T-helper 17 cell (primary cell): Measurements from ENCODE around the gene MNT. TPM values are rescaled to one million over a fixed set of nuclear protein-coding genes. Genes with fewer than 3 reads are reported as not detected.

Experiments
- ATAC-seq: fragments of 150-1000 bp; cut with Tn5 transposase; 2 replicates; pipeline ENCODE4 v1.10.0; 2021; ENCODE audit warnings: mild to moderate bottlenecking, moderate library complexity
- DNase-seq, 3 donors: peaks; one replicate each; pipeline versions ENCODE4 v3.0.0 to v3.0.0-alpha.2; 2020 to 2021
- H3K9me3 ChIP-seq: one replicate; pipeline ENCODE4 v1.7.0; 2013; ENCODE audit warnings: low read length, mild to moderate bottlenecking; ENCODE audit not compliant: control insufficient read depth, poor library complexity, severe bottlenecking
- H3K27ac Mint-ChIP-seq: one replicate; pipeline ENCODE4 v1.8.0; 2022; ENCODE audit warnings: mild to moderate bottlenecking, moderate library complexity, mixed read lengths
- H3K27me3 Mint-ChIP-seq: one replicate; pipeline ENCODE4 v1.8.0; 2022; ENCODE audit warnings: mixed read lengths
- H3K36me3 Mint-ChIP-seq: one replicate; pipeline ENCODE4 v1.8.0; 2022; ENCODE audit warnings: low read depth, mixed read lengths
- H3K4me1 Mint-ChIP-seq: one replicate; pipeline ENCODE4 v1.8.0; 2022; ENCODE audit warnings: mild to moderate bottlenecking, mixed read lengths
- H3K4me3 Mint-ChIP-seq: one replicate; pipeline ENCODE4 v1.8.0; 2022; ENCODE audit warnings: mild to moderate bottlenecking, moderate library complexity, mixed read lengths
- total RNA-seq, 4 donors: library from RNA in 2 of 4; stranded (reverse) in 2 of 4; gene quantifications; one replicate each; pipeline ENCODE4 v1.2.3 and lab custom pipeline; 2022 to 2026

MNT gene
- total RNA-seq, 2 donors from 2014 or later = 92.9 to 110 TPM

DNA sequence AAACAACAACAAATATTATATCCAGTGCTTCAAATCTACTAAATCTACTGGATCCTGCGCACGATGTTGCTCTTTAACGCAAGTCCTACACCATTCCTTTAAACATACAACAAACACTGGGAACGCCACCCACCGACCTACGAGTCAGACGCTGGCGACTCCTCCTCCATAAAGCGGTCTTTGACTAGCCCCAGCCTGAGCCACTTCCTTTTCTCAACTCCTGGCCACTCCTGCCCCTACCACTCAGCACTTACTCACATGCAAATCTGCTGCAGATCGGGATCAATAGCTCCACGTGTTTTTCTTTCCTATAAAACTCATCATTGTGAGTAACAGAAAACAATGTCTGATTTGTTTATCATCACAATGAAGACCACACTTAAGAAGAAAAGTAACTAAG lies 32.8 kb upstream of the MNT start:
- no peak overlapping the region for H3K4me3 Mint-ChIP-seq
- H3K27me3 Mint-ChIP-seq = no peaks in the 10 kb centered on the region
- H3K4me1 Mint-ChIP-seq = peaks cover 5% of the 10 kb centered on the region
- DNase-seq (no peak), ATAC-seq (no peak)
- no peaks in the 10 kb centered on the region for H3K9me3 ChIP-seq
- H3K27ac Mint-ChIP-seq = no peak overlapping the region
- H3K36me3 Mint-ChIP-seq = peaks cover 3% of the 10 kb centered on the region

- Mint-ChIP-seq H3K4me1 (peaks cover under 1% of the 10 kb centered on the region), H3K27ac (peak overlapping the region; percentile 43), H3K4me3 (no peak overlapping the region), H3K36me3 (peaks cover under 1% of the 10 kb centered on the region), H3K27me3 (no peaks in the 10 kb centered on the region)
- no peak for ATAC-seq
- DNase-seq = no peak
- H3K9me3 ChIP-seq = no peaks in the 10 kb centered on the region
Observed at GRCh38 chr17:2427910-2428309, 27.1 kb upstream of the MNT start.

- H3K4me1 Mint-ChIP-seq = no peaks in the 10 kb centered on the region
- ATAC-seq (no peak), DNase-seq (no peak)
- H3K9me3 ChIP-seq = no peaks in the 10 kb centered on the region
- H3K36me3 Mint-ChIP-seq = no peaks in the 10 kb centered on the region
- H3K4me3 Mint-ChIP-seq = no peak overlapping the region
- H3K27ac Mint-ChIP-seq = peak overlapping the region; percentile 43
- H3K27me3 Mint-ChIP-seq = no peaks in the 10 kb centered on the region
Observed at GRCh38 chr17:2427215-2427614, 26.4 kb upstream of the MNT start.

GRCh38 chr17:2423271-2423670 lies 22.4 kb upstream of the MNT start:
- Mint-ChIP-seq H3K4me1 (no peaks in the 10 kb centered on the region), H3K36me3 (no peaks in the 10 kb centered on the region), H3K4me3 (no peak overlapping the region), H3K27ac (no peak overlapping the region), H3K27me3 (no peaks in the 10 kb centered on the region)
- DNase-seq (no peak), ATAC-seq (no peak)
- H3K9me3 ChIP-seq = no peaks in the 10 kb centered on the region

GRCh38 chr17:2421315-2422147 lies 20.7 kb upstream of the MNT start:
- DNase-seq (no peak), ATAC-seq (no peak)
- Mint-ChIP-seq H3K4me3 (no peak overlapping the region), H3K27ac (no peak overlapping the region), H3K36me3 (no peaks in the 10 kb centered on the region), H3K4me1 (no peaks in the 10 kb centered on the region), H3K27me3 (no peaks in the 10 kb centered on the region)
- no peaks in the 10 kb centered on the region for H3K9me3 ChIP-seq

GRCh38 chr17:2420176-2420575 lies 19.3 kb upstream of the MNT start:
- Mint-ChIP-seq H3K27ac (no peak overlapping the region), H3K4me3 (no peak overlapping the region), H3K36me3 (no peaks in the 10 kb centered on the region), H3K27me3 (no peaks in the 10 kb centered on the region), H3K4me1 (no peaks in the 10 kb centered on the region)
- no peaks in the 10 kb centered on the region for H3K9me3 ChIP-seq
- no peak for ATAC-seq
- no peak for DNase-seq

- Mint-ChIP-seq H3K27ac (no peak overlapping the region), H3K4me1 (no peaks in the 10 kb centered on the region), H3K4me3 (no peak overlapping the region), H3K36me3 (no peaks in the 10 kb centered on the region), H3K27me3 (no peaks in the 10 kb centered on the region)
- no peaks in the 10 kb centered on the region for H3K9me3 ChIP-seq
- no peak for DNase-seq
- ATAC-seq = no peak
Observed at GRCh38 chr17:2419486-2419885, 18.6 kb upstream of the MNT start.

DNA sequence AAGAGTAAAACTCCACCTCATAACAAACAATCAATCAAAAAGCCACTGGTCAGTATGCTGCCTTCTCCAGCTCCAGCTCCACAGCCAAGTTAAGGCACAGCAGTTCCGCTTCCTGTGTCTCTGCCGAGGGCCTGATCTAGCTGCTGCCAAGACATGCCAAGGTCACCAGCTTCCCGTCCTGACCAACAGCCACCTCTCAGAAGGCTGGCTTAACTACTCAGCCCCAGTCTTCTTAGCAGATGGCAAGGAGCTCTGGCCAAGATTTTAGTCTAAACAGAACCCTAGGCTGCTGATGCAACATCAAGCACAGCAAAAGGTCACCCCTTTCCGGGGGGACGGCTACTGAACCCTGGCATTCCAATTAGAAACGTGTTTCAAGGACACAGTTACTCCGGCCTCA lies 17.7 kb upstream of the MNT start:
- no peak for DNase-seq
- H3K27me3 Mint-ChIP-seq = no peaks in the 10 kb centered on the region
- H3K9me3 ChIP-seq = no peaks in the 10 kb centered on the region
- no peaks in the 10 kb centered on the region for H3K36me3 Mint-ChIP-seq
- H3K27ac Mint-ChIP-seq = no peak overlapping the region
- no peak for ATAC-seq
- H3K4me3 Mint-ChIP-seq = no peak overlapping the region
- no peaks in the 10 kb centered on the region for H3K4me1 Mint-ChIP-seq

GRCh38 chr17:2416010-2416734 lies 15.3 kb upstream of the MNT start:
- no peak overlapping the region for H3K4me3 Mint-ChIP-seq
- ATAC-seq (peak; percentile 89), DNase-seq (peak; percentile 76 to 84 (median 79))
- no peaks in the 10 kb centered on the region for H3K9me3 ChIP-seq
- no peaks in the 10 kb centered on the region for H3K4me1 Mint-ChIP-seq
- peak overlapping the region; percentile 51 for H3K27ac Mint-ChIP-seq
- H3K36me3 Mint-ChIP-seq = no peaks in the 10 kb centered on the region
- no peaks in the 10 kb centered on the region for H3K27me3 Mint-ChIP-seq

- no peak overlapping the region for H3K4me3 Mint-ChIP-seq
- peaks cover 2% of the 10 kb centered on the region for H3K4me1 Mint-ChIP-seq
- ATAC-seq (no peak), DNase-seq (no peak)
- no peaks in the 10 kb centered on the region for H3K27me3 Mint-ChIP-seq
- no peaks in the 10 kb centered on the region for H3K9me3 ChIP-seq
- H3K27ac Mint-ChIP-seq = peak overlapping the region; percentile 51
- no peaks in the 10 kb centered on the region for H3K36me3 Mint-ChIP-seq
Observed at GRCh38 chr17:2415081-2415480, 14.2 kb upstream of the MNT start.

- Mint-ChIP-seq H3K4me3 (peak overlapping the region; percentile 2), H3K36me3 (no peaks in the 10 kb centered on the region), H3K27me3 (no peaks in the 10 kb centered on the region), H3K4me1 (peaks cover 2% of the 10 kb centered on the region), H3K27ac (no peak overlapping the region)
- no peaks in the 10 kb centered on the region for H3K9me3 ChIP-seq
- DNase-seq = no peak
- no peak for ATAC-seq
Observed at GRCh38 chr17:2414446-2415064, 13.7 kb upstream of the MNT start.

GRCh38 chr17:2412561-2413021 lies 11.7 kb upstream of the MNT start:
- ATAC-seq (no peak), DNase-seq (no peak)
- Mint-ChIP-seq H3K27me3 (no peaks in the 10 kb centered on the region), H3K36me3 (no peaks in the 10 kb centered on the region), H3K4me3 (no peak overlapping the region), H3K4me1 (peaks cover 2% of the 10 kb centered on the region), H3K27ac (no peak overlapping the region)
- H3K9me3 ChIP-seq = no peaks in the 10 kb centered on the region

DNA sequence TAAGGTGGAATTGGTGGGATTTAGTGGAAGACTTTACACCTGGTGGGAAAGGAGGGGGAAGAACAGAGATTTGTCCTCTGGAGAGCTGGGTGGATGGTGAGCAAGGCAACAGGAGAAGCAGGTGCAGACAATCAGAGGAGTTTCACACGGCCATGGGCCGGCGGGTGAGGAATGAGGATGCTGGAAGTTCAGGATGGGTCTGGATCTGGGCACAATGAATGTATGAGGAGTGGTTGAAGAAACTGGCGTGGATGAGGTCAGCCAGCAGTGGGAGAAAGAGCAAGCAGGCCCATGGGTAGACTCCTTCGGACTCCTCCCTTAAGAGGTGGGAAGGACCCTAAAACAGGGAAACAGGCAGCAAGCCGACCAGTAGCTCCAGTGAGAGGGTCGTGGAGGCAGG lies 10.1 kb upstream of the MNT start:
- no peaks in the 10 kb centered on the region for H3K27me3 Mint-ChIP-seq
- no peaks in the 10 kb centered on the region for H3K9me3 ChIP-seq
- DNase-seq = no peak
- peaks cover 9% of the 10 kb centered on the region for H3K4me1 Mint-ChIP-seq
- no peak overlapping the region for H3K4me3 Mint-ChIP-seq
- ATAC-seq = no peak
- H3K36me3 Mint-ChIP-seq = no peaks in the 10 kb centered on the region
- peak overlapping the region; percentile 16 for H3K27ac Mint-ChIP-seq
